GM23338 (cell line): ENCODE measurements around the gene MMP17. TPM values are rescaled to one million over a fixed set of nuclear protein-coding genes. Genes with fewer than 3 reads are reported as not detected.

ENCODE experiments used
- ATAC-seq: fragments of 200-7000 bp; cut with Tn5 transposase; 3 replicates; pipeline ENCODE4 v1.9.1; 2020
- DNase-seq: peaks from one replicate; pipeline ENCODE4 v3.0.0-alpha.2; 2015; ENCODE audit warnings: low spot score
- H2AFZ ChIP-seq: fragments of 200-600 bp; sonication (generic); 2 replicates; pipeline ENCODE4 v1.8.0; 2016; ENCODE audit warnings: antibody characterized with exemption, mild to moderate bottlenecking, moderate library complexity
- H3F3A ChIP-seq: fragments of 200-600 bp; sonication (generic); replicated peaks from 2 replicates; pipeline ENCODE4 v1.8.0; 2017; ENCODE audit warnings: antibody characterized with exemption, mixed run types, low read depth
- H3K27ac ChIP-seq: fragments of 200-600 bp; sonication (generic); 2 replicates; pipeline ENCODE4 v1.6.1; 2016; ENCODE audit warnings: low read depth
- H3K27me3 ChIP-seq: fragments of 200-600 bp; sonication (generic); 2 replicates; pipeline ENCODE4 v1.8.0; 2016; ENCODE audit warnings: mild to moderate bottlenecking, mixed run types, moderate library complexity; ENCODE audit not compliant: insufficient read depth
- H3K36me3 ChIP-seq: fragments of 200-600 bp; sonication (generic); 2 replicates; pipeline ENCODE4 v1.8.0; 2016; ENCODE audit warnings: mild to moderate bottlenecking; ENCODE audit not compliant: insufficient read depth
- H3K4me1 ChIP-seq: fragments of 200-600 bp; sonication (generic); 2 replicates; pipeline ENCODE4 v1.8.0; 2016; ENCODE audit warnings: mild to moderate bottlenecking, moderate library complexity; ENCODE audit not compliant: insufficient read depth
- H3K4me2 ChIP-seq: fragments of 200-600 bp; sonication (generic); 2 replicates; pipeline ENCODE4 v1.7.1; 2017; ENCODE audit warnings: mixed run types
- H3K4me3 ChIP-seq: fragments of 200-600 bp; sonication (generic); 2 replicates; pipeline ENCODE4 v1.6.1; 2016; ENCODE audit warnings: mixed run types
- H3K79me2 ChIP-seq: fragments of 200-600 bp; sonication (generic); replicated peaks from 2 replicates; pipeline ENCODE4 v1.8.0; 2017; ENCODE audit warnings: mild to moderate bottlenecking; ENCODE audit not compliant: insufficient read depth
- H3K9me2 ChIP-seq: fragments of 200-600 bp; sonication (generic); 2 replicates; pipeline ENCODE4 v1.8.0; 2017; ENCODE audit not compliant: insufficient read depth
- H4K20me1 ChIP-seq: fragments of 200-600 bp; sonication (generic); replicated peaks from 2 replicates; pipeline ENCODE4 v1.8.0; 2017; ENCODE audit warnings: mild to moderate bottlenecking; ENCODE audit not compliant: insufficient read depth
- H3K27ac Mint-ChIP-seq: 2 replicates; pipeline ENCODE4 v1.8.0; 2020; ENCODE audit warnings: inconsistent platforms, mild to moderate bottlenecking, moderate library complexity, mixed read lengths
- H3K27me3 Mint-ChIP-seq: 3 replicates; pipeline ENCODE4 v1.8.0; 2022; ENCODE audit warnings: low read depth, mild to moderate bottlenecking, moderate library complexity, mixed read lengths, inconsistent platforms; ENCODE audit not compliant: insufficient read depth, poor library complexity
- H3K36me3 Mint-ChIP-seq: 3 replicates; pipeline ENCODE4 v1.8.0; 2021; ENCODE audit warnings: low read depth, mild to moderate bottlenecking, inconsistent platforms, moderate library complexity, mixed read lengths
- H3K4me1 Mint-ChIP-seq: 3 replicates; pipeline ENCODE4 v1.8.0; 2020; ENCODE audit warnings: mild to moderate bottlenecking, inconsistent platforms, mixed read lengths
- H3K4me3 Mint-ChIP-seq: 3 replicates; pipeline ENCODE4 v1.8.0; 2021; ENCODE audit warnings: moderate library complexity, mild to moderate bottlenecking, inconsistent platforms, mixed read lengths
- H3K9me3 Mint-ChIP-seq: 3 replicates; pipeline ENCODE4 v1.8.0; 2020; ENCODE audit warnings: moderate library complexity, mild to moderate bottlenecking, inconsistent platforms, mixed read lengths
- CTCF ChIP-seq, 2 experiments: fragments of 200-600 bp in 1 of 2; sonication (generic) in 1 of 2; conservative IDR thresholded peaks; 2 replicates each; pipeline versions ENCODE4 v1.5.1 to v1.6.1; 2016 to 2017; ENCODE audit warnings: antibody characterized with exemption in 2 of 2, low read depth in 2 of 2, mild to moderate bottlenecking in 2 of 2, moderate library complexity in 1 of 2
- EZH2 ChIP-seq: fragments of 200-600 bp; sonication (generic); IDR thresholded peaks from one replicate; pipeline ENCODE4 v1.8.0; 2017; ENCODE audit warnings: antibody characterized with exemption, mild to moderate bottlenecking, low read depth; ENCODE audit not compliant: unreplicated experiment
- EZH2phosphoT487 ChIP-seq: fragments of 200-600 bp; sonication (generic); IDR thresholded peaks from one replicate; pipeline ENCODE4 v1.8.1; 2018; ENCODE audit warnings: antibody characterized with exemption; ENCODE audit not compliant: unreplicated experiment
- JUNB ChIP-seq: IDR thresholded peaks from one replicate; pipeline ENCODE4 v1.6.1; 2016; ENCODE audit warnings: antibody characterized with exemption; ENCODE audit not compliant: unreplicated experiment
- STAT1 ChIP-seq: IDR thresholded peaks from one replicate; pipeline ENCODE4 v1.6.1; 2016; ENCODE audit warnings: antibody characterized with exemption; ENCODE audit not compliant: unreplicated experiment
- ZNF331 ChIP-seq: fragments of 250-450 bp; sonication (Bioruptor Pico); IDR thresholded peaks from 2 replicates; pipeline ENCODE4 v1.5.0; 2020; ENCODE audit warnings: low read depth, mild to moderate bottlenecking, moderate library complexity
- polyA plus RNA-seq: library from polyadenylated mRNA; unstranded; fragments of >200 nt; fragmentation: Nextera tagmentation; extraction: Ambion mirVana; gene quantifications from 2 replicates; pipeline ENCODE4 v1.2.1, GENCODE V29; 2016
- total RNA-seq: library from RNA; depleted of rRNA; stranded (reverse); fragments of >200 nt; shearing (Covaris generic); gene quantifications from 2 replicates; pipeline ENCODE4 v1.2.3, GENCODE V29; 2014
- TF ChIP-seq, protein P1 (sequence below): fragments of 250-450 bp; sonication (Bioruptor Pico); IDR thresholded peaks from 2 replicates; pipeline ENCODE4 v1.5.0; 2020; ENCODE audit warnings: mild to moderate bottlenecking, moderate library complexity
- TF ChIP-seq, protein P2 (sequence below): IDR thresholded peaks from 2 replicates; pipeline ENCODE4 v1.6.1; 2016; ENCODE audit warnings: antibody characterized with exemption

The MMP17 gene
- total and polyA plus RNA-seq, 2 experiments from 2014 or later: 10.4 to 48.5 TPM

GRCh38 chr12:131836714-131837397 is 8.7 kb downstream of the MMP17 start (continued):
- TF ChIP-seq, protein P1, sequence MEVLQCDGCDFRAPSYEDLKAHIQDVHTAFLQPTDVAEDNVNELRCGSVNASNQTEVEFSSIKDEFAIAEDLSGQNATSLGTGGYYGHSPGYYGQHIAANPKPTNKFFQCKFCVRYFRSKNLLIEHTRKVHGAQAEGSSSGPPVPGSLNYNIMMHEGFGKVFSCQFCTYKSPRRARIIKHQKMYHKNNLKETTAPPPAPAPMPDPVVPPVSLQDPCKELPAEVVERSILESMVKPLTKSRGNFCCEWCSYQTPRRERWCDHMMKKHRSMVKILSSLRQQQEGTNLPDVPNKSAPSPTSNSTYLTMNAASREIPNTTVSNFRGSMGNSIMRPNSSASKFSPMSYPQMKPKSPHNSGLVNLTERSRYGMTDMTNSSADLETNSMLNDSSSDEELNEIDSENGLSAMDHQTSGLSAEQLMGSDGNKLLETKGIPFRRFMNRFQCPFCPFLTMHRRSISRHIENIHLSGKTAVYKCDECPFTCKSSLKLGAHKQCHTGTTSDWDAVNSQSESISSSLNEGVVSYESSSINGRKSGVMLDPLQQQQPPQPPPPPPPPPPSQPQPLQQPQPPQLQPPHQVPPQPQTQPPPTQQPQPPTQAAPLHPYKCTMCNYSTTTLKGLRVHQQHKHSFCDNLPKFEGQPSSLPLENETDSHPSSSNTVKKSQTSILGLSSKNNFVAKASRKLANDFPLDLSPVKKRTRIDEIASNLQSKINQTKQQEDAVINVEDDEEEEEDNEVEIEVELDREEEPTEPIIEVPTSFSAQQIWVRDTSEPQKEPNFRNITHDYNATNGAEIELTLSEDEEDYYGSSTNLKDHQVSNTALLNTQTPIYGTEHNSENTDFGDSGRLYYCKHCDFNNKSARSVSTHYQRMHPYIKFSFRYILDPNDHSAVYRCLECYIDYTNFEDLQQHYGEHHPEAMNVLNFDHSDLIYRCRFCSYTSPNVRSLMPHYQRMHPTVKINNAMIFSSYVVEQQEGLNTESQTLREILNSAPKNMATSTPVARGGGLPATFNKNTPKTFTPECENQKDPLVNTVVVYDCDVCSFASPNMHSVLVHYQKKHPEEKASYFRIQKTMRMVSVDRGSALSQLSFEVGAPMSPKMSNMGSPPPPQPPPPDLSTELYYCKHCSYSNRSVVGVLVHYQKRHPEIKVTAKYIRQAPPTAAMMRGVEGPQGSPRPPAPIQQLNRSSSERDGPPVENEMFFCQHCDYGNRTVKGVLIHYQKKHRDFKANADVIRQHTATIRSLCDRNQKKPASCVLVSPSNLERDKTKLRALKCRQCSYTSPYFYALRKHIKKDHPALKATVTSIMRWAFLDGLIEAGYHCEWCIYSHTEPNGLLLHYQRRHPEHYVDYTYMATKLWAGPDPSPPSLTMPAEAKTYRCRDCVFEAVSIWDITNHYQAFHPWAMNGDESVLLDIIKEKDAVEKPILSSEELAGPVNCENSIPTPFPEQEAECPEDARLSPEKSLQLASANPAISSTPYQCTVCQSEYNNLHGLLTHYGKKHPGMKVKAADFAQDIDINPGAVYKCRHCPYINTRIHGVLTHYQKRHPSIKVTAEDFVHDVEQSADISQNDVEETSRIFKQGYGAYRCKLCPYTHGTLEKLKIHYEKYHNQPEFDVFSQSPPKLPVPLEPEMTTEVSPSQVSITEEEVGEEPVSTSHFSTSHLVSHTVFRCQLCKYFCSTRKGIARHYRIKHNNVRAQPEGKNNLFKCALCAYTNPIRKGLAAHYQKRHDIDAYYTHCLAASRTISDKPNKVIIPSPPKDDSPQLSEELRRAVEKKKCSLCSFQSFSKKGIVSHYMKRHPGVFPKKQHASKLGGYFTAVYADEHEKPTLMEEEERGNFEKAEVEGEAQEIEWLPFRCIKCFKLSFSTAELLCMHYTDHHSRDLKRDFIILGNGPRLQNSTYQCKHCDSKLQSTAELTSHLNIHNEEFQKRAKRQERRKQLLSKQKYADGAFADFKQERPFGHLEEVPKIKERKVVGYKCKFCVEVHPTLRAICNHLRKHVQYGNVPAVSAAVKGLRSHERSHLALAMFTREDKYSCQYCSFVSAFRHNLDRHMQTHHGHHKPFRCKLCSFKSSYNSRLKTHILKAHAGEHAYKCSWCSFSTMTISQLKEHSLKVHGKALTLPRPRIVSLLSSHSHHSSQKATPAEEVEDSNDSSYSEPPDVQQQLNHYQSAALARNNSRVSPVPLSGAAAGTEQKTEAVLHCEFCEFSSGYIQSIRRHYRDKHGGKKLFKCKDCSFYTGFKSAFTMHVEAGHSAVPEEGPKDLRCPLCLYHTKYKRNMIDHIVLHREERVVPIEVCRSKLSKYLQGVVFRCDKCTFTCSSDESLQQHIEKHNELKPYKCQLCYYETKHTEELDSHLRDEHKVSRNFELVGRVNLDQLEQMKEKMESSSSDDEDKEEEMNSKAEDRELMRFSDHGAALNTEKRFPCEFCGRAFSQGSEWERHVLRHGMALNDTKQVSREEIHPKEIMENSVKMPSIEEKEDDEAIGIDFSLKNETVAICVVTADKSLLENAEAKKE: no peak
- TF ChIP-seq EZH2: no peak
- no peak for TF ChIP-seq EZH2phosphoT487
- no peak for TF ChIP-seq STAT1
- TF ChIP-seq JUNB: no peak
- TF ChIP-seq, protein P2, sequence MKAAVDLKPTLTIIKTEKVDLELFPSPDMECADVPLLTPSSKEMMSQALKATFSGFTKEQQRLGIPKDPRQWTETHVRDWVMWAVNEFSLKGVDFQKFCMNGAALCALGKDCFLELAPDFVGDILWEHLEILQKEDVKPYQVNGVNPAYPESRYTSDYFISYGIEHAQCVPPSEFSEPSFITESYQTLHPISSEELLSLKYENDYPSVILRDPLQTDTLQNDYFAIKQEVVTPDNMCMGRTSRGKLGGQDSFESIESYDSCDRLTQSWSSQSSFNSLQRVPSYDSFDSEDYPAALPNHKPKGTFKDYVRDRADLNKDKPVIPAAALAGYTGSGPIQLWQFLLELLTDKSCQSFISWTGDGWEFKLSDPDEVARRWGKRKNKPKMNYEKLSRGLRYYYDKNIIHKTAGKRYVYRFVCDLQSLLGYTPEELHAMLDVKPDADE: no peak

DNA sequence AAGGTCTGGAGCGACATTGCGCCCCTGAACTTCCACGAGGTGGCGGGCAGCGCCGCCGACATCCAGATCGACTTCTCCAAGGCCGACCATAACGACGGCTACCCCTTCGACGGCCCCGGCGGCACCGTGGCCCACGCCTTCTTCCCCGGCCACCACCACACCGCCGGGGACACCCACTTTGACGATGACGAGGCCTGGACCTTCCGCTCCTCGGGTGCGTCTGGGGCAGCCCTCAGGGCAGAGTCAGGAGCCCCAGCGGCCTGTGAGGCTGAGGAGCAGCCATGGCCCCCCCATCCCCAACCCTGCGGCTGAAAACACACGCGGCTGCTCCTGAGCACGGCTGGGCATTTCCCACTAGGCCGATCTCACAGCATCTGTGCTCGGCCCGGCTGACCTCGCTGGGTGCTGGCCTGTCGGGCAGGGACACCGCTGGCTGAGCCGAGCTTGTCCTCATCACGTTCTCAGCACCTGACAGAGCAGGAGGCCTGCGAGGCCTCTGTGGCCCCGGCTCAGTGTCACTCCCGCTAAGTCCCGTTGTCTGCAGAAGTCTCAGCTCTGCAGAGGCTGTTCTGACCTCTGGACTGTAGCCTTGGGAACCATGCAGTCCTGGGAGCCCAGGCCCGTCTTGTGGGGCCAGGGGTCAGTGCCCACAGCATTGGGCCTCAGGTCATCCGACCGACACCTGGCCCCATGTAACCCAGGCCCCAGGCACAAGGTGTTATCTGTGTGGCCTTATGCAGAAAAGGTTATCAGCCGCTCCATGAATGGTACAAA is 12.6 kb downstream of the MMP17 start:
- Histone ChIP-seq H3K4me2 (no peak overlapping the region), H3K79me2 (no peaks in the 10 kb centered on the region), H3K36me3 (no peaks in the 10 kb centered on the region), H3K27me3 (no peaks in the 10 kb centered on the region), H3K4me3 (no peak overlapping the region), H3F3A (no peaks in the 10 kb centered on the region), H3K27ac (no peak overlapping the region), H2AFZ (no peak overlapping the region), H3K9me2 (no peaks in the 10 kb centered on the region), H3K4me1 (no peaks in the 10 kb centered on the region), H4K20me1 (no peaks in the 10 kb centered on the region; the same call in none of the 2 replicates)
- H3K4me1 Mint-ChIP-seq: no peaks in the 10 kb centered on the region; the same call in 2 of the 3 replicates
- no peak overlapping the region for H3K4me3 Mint-ChIP-seq
- ATAC-seq: no peak
- H3K36me3 Mint-ChIP-seq: peaks cover 56% of the 10 kb centered on the region
- no peak overlapping the region for H3K27ac Mint-ChIP-seq
- H3K9me3 Mint-ChIP-seq: no peaks in the 10 kb centered on the region
- H3K27me3 Mint-ChIP-seq: peaks cover 5% of the 10 kb centered on the region
- DNase-seq: no peak
- no peak for TF ChIP-seq ZNF331 (CRISPR knock-in tag)
- peak in 1 of 2 experiments; percentile 33; a peak in 2 of 4 replicates for TF ChIP-seq CTCF (conservative IDR thresholded peaks at IDR 0.05; ENCODE audit: low read depth in 2 of 2)
